ENCODE data around the gene CCL5. TPM values are rescaled to one million over a fixed set of nuclear protein-coding genes. Genes with fewer than 3 reads are reported as not detected.

CCL5 gene
- total and polyA plus RNA-seq, 10 donors, result 26.0 to 93.2 (median 64.3) TPM

DNA sequence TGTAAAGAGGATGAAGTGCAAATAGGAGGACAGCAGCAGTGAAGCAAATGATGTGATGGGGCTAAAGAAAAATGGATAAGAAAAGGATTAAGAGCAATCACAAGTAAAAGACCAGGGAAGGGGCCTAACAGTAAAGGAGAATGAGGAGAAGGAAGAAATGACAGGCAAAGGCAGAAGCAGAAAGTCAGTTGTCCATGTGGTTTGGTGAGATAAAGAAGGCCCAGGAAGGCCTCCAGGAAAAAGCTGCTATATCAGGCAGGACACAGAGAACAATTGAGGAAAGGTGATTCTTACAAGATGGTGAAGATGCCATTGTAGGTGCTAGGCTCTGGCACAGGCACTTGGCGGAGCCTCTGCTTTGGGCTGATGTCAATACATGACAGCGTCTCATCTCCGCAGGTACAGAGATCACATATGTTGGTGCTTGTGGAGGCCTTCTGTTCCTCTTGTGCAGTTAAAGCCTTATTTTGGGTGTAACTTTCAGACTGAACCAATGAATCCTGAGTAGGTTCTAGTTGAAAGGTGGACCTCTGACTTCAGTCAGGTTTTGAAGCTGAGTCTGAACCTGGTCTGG lies 32.3 kb upstream of the CCL5 start:
- no peaks in the 10 kb centered on the region for H3K36me3 ChIP-seq
- intact Hi-C loops (cut with DNase I; ENCODE audit: low total_unique reads), result no loop called here
- no peaks in the 10 kb centered on the region for H3K9me3 ChIP-seq
- DNase-seq, result no peak
- H3K27ac ChIP-seq, result no peak overlapping the region
- no peaks in the 10 kb centered on the region for H3K4me1 ChIP-seq
- no peak overlapping the region for H3K4me3 ChIP-seq
- no peak for TF ChIP-seq CTCF (IDR thresholded peaks at IDR 0.05 in 8 of 11, conservative IDR thresholded peaks at IDR 0.05 in 3 of 11)
- no peak for TF ChIP-seq POLR2A (IDR thresholded peaks at IDR 0.05)
- TF ChIP-seq POLR2AphosphoS5 (IDR thresholded peaks at IDR 0.05), result no peak
- 94 to 100% (median 100%) methylated on average over 3 of the region's 3 CpGs for WGBS, 5 donors
- no peaks in the 10 kb centered on the region for H3K27me3 ChIP-seq (replicated peaks in 1 of 7)

DNA sequence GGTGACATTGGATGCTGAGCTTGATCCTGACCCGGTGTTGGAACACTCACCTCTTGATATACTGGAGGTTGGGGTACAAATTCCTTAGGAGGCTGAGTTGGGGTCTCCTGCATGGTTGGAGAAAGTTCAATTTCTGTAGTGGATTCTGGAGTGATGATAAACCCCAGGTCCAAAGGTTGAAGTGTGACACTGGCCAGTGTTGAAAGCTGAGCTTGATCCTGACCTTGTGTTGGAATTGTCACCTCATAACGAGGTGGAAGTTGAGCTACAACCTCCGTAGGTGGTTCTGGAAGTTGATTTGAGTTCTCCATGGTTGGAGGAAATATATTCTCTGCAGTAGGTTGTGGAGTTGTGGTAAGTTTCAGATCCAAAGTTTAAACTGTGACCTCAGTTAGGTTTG lies 29.2 kb upstream of the CCL5 start:
- 79 to 94% (median 86%) methylated on average over 3 of the region's 3 CpGs for WGBS, 5 donors
- intact Hi-C loops (cut with DNase I; ENCODE audit: low total_unique reads), result no loop called here
- H3K27me3 ChIP-seq (replicated peaks in 1 of 7), result no peaks in the 10 kb centered on the region
- no peaks in the 10 kb centered on the region for H3K36me3 ChIP-seq
- no peak overlapping the region for H3K27ac ChIP-seq
- DNase-seq, result no peak
- TF ChIP-seq POLR2AphosphoS5 (IDR thresholded peaks at IDR 0.05), result no peak
- no peak for TF ChIP-seq CTCF (IDR thresholded peaks at IDR 0.05 in 8 of 11, conservative IDR thresholded peaks at IDR 0.05 in 3 of 11)
- TF ChIP-seq POLR2A (IDR thresholded peaks at IDR 0.05), result no peak
- no peaks in the 10 kb centered on the region for H3K9me3 ChIP-seq
- no peaks in the 10 kb centered on the region for H3K4me1 ChIP-seq
- H3K4me3 ChIP-seq, result no peak overlapping the region

DNA sequence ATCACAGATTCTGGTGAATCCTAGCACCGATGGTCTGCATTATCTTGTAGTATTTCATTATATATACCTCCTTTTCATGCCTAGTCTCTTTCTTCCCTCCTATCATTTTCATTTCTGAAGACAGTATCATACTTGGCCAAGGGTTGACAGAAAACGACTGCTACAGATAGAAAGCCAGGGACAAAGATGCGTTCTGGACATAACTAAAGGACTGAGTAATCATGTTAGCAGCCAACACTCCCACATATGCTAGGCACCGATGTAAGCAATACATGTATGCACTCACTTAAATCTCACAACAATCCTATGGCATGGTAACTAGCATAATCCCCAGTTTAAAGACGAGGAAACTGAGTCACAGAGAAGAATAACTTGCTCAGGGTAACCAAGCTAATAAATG lies 27.5 kb upstream of the CCL5 start:
- WGBS, 5 donors, result 77 to 88% (median 84%) methylated on average over 5 of the region's 5 CpGs
- no peak for DNase-seq

More for the DNA sequence above, 27.5 kb upstream of the CCL5 start:
- Histone ChIP-seq H3K27ac (no peak overlapping the region), H3K27me3 (replicated peaks in 1 of 7) (no peaks in the 10 kb centered on the region), H3K4me1 (no peaks in the 10 kb centered on the region), H3K36me3 (no peaks in the 10 kb centered on the region), H3K4me3 (no peak overlapping the region), H3K9me3 (no peaks in the 10 kb centered on the region)
- intact Hi-C loops (cut with DNase I; ENCODE audit: low total_unique reads), result no loop called here
- TF ChIP-seq CTCF (IDR thresholded peaks at IDR 0.05 in 8 of 11, conservative IDR thresholded peaks at IDR 0.05 in 3 of 11) (no peak), POLR2A (IDR thresholded peaks at IDR 0.05) (no peak), POLR2AphosphoS5 (IDR thresholded peaks at IDR 0.05) (no peak)
